ENCODE measurements around the gene C4B.
A peak's percentile ranks its signal among the peaks of the same experiment; 100 is the strongest.
"Not testable (repeated sequence)": the region's sequence is repeated elsewhere in the genome, so short reads cannot be mapped to it uniquely, and the experiment has no call there.

C4B gene

GRCh38 chr6:32040299-32041049, 25.9 kb downstream of the C4B start:
- DNase-seq (ENCODE audit: low read depth); H3K4me3 ChIP-seq (replicated peaks; ENCODE audit: low read depth, low read length): not testable (repeated sequence)

- not testable (repeated sequence) for H3K4me3 ChIP-seq (replicated peaks; ENCODE audit: low read depth, low read length); DNase-seq (ENCODE audit: low read depth)
These were observed 26.4 kb downstream of the C4B start for GRCh38 chr6:32041050-32041321.

GRCh38 chr6:32041385-32041784, 26.8 kb downstream of the C4B start:
- H3K4me3 ChIP-seq (replicated peaks; ENCODE audit: low read depth, low read length); DNase-seq (ENCODE audit: low read depth): not testable (repeated sequence)

GRCh38 chr6:32042276-32042675, 27.7 kb downstream of the C4B start:
- DNase-seq (ENCODE audit: low read depth); H3K4me3 ChIP-seq (replicated peaks; ENCODE audit: low read depth, low read length): not testable (repeated sequence)

- not testable (repeated sequence) for H3K4me3 ChIP-seq (replicated peaks; ENCODE audit: low read depth, low read length); DNase-seq (ENCODE audit: low read depth)
These were observed 29.2 kb downstream of the C4B start for GRCh38 chr6:32043589-32044380.

GRCh38 chr6:32044916-32045315, 30.3 kb downstream of the C4B start:
- not testable (repeated sequence) for DNase-seq (ENCODE audit: low read depth); H3K4me3 ChIP-seq (replicated peaks; ENCODE audit: low read depth, low read length)

GRCh38 chr6:32045811-32046449, 31.3 kb downstream of the C4B start:
- H3K4me3 ChIP-seq (replicated peaks; ENCODE audit: low read depth, low read length): no peak overlapping the region
- DNase-seq (ENCODE audit: low read depth): no peak
- TF ChIP-seq CTCF (IDR thresholded peaks at IDR 0.05; ENCODE audit: low read length, missing control alignments): no peak

- TF ChIP-seq CTCF (IDR thresholded peaks at IDR 0.05; ENCODE audit: low read length, missing control alignments): no peak
- DNase-seq (ENCODE audit: low read depth): peak; percentile 31
- H3K4me3 ChIP-seq (replicated peaks; ENCODE audit: low read depth, low read length): no peak overlapping the region
These were observed 32.0 kb downstream of the C4B start for GRCh38 chr6:32046450-32047083.

GRCh38 chr6:32047084-32047478, 32.5 kb downstream of the C4B start:
- no peak for TF ChIP-seq CTCF (IDR thresholded peaks at IDR 0.05; ENCODE audit: low read length, missing control alignments)
- peak; percentile 46 for DNase-seq (ENCODE audit: low read depth)
- H3K4me3 ChIP-seq (replicated peaks; ENCODE audit: low read depth, low read length): no peak overlapping the region

GRCh38 chr6:32047539-32047854, 32.9 kb downstream of the C4B start:
- DNase-seq (ENCODE audit: low read depth): no peak
- TF ChIP-seq CTCF (IDR thresholded peaks at IDR 0.05; ENCODE audit: low read length, missing control alignments): no peak

More at GRCh38 chr6:32047539-32047854, 32.9 kb downstream of the C4B start:
- no peak overlapping the region for H3K4me3 ChIP-seq (replicated peaks; ENCODE audit: low read depth, low read length)
